H9 (cell line): ENCODE measurements around the gene TP53INP2. TPM values are rescaled to one million over a fixed set of nuclear protein-coding genes. Genes with fewer than 3 reads are reported as not detected.

ENCODE experiments used
- DNase-seq: peaks from one replicate; pipeline ENCODE4 v3.0.0-alpha.2; 2017
- H2AFZ ChIP-seq: one replicate; pipeline ENCODE4 v1.6.1; 2013; ENCODE audit warnings: mild to moderate bottlenecking, low read length, control low read depth, moderate library complexity
- H2AK5ac ChIP-seq: 2 replicates; pipeline ENCODE4 v1.6.1; 2013; ENCODE audit warnings: low read length, control low read depth, mixed read lengths; ENCODE audit not compliant: insufficient read length
- H2BK120ac ChIP-seq: one replicate; pipeline ENCODE4 v1.6.1; 2013; ENCODE audit warnings: low read depth, mild to moderate bottlenecking, low read length, control low read depth, inconsistent platforms; ENCODE audit not compliant: poor library complexity, severe bottlenecking
- H2BK12ac ChIP-seq: 2 replicates; pipeline ENCODE4 v1.6.1; 2013; ENCODE audit warnings: low read length, control low read depth, mixed read lengths, low read depth; ENCODE audit not compliant: insufficient read length
- H2BK15ac ChIP-seq: 2 replicates; pipeline ENCODE4 v1.6.1; 2013; ENCODE audit warnings: low read depth, low read length, control low read depth
- H2BK20ac ChIP-seq: one replicate; pipeline ENCODE4 v1.6.1; 2013; ENCODE audit warnings: low read depth, mild to moderate bottlenecking, low read length, control low read depth, inconsistent platforms; ENCODE audit not compliant: poor library complexity, severe bottlenecking
- H2BK5ac ChIP-seq: 2 replicates; pipeline ENCODE4 v1.6.1; 2013; ENCODE audit warnings: low read length, control low read depth, mixed read lengths; ENCODE audit not compliant: insufficient read length
- H3K14ac ChIP-seq: 2 replicates; pipeline ENCODE4 v1.6.1; 2013; ENCODE audit warnings: low read length, control low read depth; ENCODE audit not compliant: insufficient read depth
- H3K18ac ChIP-seq: 2 replicates; pipeline ENCODE4 v1.6.1; 2013; ENCODE audit warnings: low read depth, mild to moderate bottlenecking, mixed read lengths, low read length, control low read depth; ENCODE audit not compliant: insufficient read length
- H3K23ac ChIP-seq: 2 replicates; pipeline ENCODE4 v1.6.1; 2013; ENCODE audit warnings: low read length, control low read depth, mixed read lengths, low read depth; ENCODE audit not compliant: insufficient read length
- H3K23me2 ChIP-seq: 2 replicates; pipeline ENCODE4 v1.6.1; 2013; ENCODE audit warnings: low read depth, mild to moderate bottlenecking, mixed read lengths, low read length, control low read depth; ENCODE audit not compliant: insufficient read length, poor library complexity, severe bottlenecking
- H3K27ac ChIP-seq: 2 replicates; pipeline ENCODE4 v1.5.1; 2013; ENCODE audit warnings: low read length, control low read depth, mixed read lengths, low read depth; ENCODE audit not compliant: insufficient read length
- H3K27me3 ChIP-seq: 2 replicates; pipeline ENCODE4 v1.6.1; 2013; ENCODE audit warnings: low read length, control low read depth, inconsistent platforms; ENCODE audit not compliant: insufficient read depth
- H3K4ac ChIP-seq: 2 replicates; pipeline ENCODE4 v1.6.1; 2013; ENCODE audit warnings: low read depth, mild to moderate bottlenecking, control low read depth, inconsistent platforms, low read length, moderate library complexity
- H3K4me1 ChIP-seq: 2 replicates; pipeline ENCODE4 v1.6.1; 2013; ENCODE audit warnings: low read length, control low read depth, inconsistent platforms; ENCODE audit not compliant: insufficient read depth
- H3K4me2 ChIP-seq: 2 replicates; pipeline ENCODE4 v1.6.1; 2013; ENCODE audit warnings: low read length, control low read depth, mixed read lengths; ENCODE audit not compliant: insufficient read length, insufficient read depth
- H3K56ac ChIP-seq: 2 replicates; pipeline ENCODE4 v1.6.1; 2013; ENCODE audit warnings: low read depth, mild to moderate bottlenecking, mixed read lengths, low read length, control low read depth; ENCODE audit not compliant: insufficient read length
- H3K79me1 ChIP-seq: 2 replicates; pipeline ENCODE4 v1.6.1; 2013; ENCODE audit warnings: low read depth, mild to moderate bottlenecking, moderate library complexity, low read length, control low read depth, inconsistent platforms; ENCODE audit not compliant: insufficient read depth, poor library complexity, severe bottlenecking
- H3K79me2 ChIP-seq: 2 replicates; pipeline ENCODE4 v1.6.1; 2013; ENCODE audit warnings: low read length, control low read depth, inconsistent platforms; ENCODE audit not compliant: insufficient read depth
- H3K9ac ChIP-seq: 2 replicates; pipeline ENCODE4 v1.6.1; 2013; ENCODE audit warnings: low read length, control low read depth, mixed read lengths; ENCODE audit not compliant: insufficient read length; ENCODE audit errors: extremely low read depth
- H3K9me3 ChIP-seq: one replicate; pipeline ENCODE4 v1.6.1; 2013; ENCODE audit warnings: low read depth, low read length, inconsistent platforms; ENCODE audit not compliant: control insufficient read depth
- H3T11ph ChIP-seq: one replicate; pipeline ENCODE4 v1.6.1; 2013; ENCODE audit warnings: mild to moderate bottlenecking, low read length, control low read depth, inconsistent platforms
- H4K20me1 ChIP-seq: one replicate; pipeline ENCODE4 v1.6.1; 2013; ENCODE audit not compliant: control insufficient read depth, insufficient read length, insufficient read depth
- H4K5ac ChIP-seq: 2 replicates; pipeline ENCODE4 v1.6.1; 2013; ENCODE audit warnings: low read depth, mild to moderate bottlenecking, mixed read lengths, low read length, control low read depth; ENCODE audit not compliant: insufficient read length
- H4K8ac ChIP-seq: replicated peaks from 2 replicates; pipeline ENCODE4 v1.6.1; 2013; ENCODE audit warnings: low read length, control low read depth, mixed read lengths, low read depth; ENCODE audit not compliant: insufficient read length
- H4K91ac ChIP-seq: 2 replicates; pipeline ENCODE4 v1.6.1; 2013; ENCODE audit warnings: low read depth, mild to moderate bottlenecking, moderate library complexity, mixed read lengths, low read length, control low read depth; ENCODE audit not compliant: insufficient read length
- H3K27ac Mint-ChIP-seq, 3 experiments: 2 replicates in 2 of 3; 3 replicates in 1 of 3; pipeline ENCODE4 v1.8.0; 2020 to 2021; ENCODE audit warnings: mixed read lengths in 3 of 3, mild to moderate bottlenecking in 1 of 3, moderate library complexity in 1 of 3
- H3K27me3 Mint-ChIP-seq: 2 replicates; pipeline ENCODE4 v1.8.0; 2021; ENCODE audit warnings: low read depth, mild to moderate bottlenecking, moderate library complexity, mixed read lengths
- H3K36me3 Mint-ChIP-seq, 3 experiments: 2 replicates in 2 of 3; 3 replicates in 1 of 3; pipeline ENCODE4 v1.8.0; 2020 to 2021; ENCODE audit warnings: low read depth in 3 of 3, mixed read lengths in 3 of 3; ENCODE audit not compliant: insufficient read depth in 1 of 3
- H3K4me1 Mint-ChIP-seq, 2 experiments: 2 replicates each; pipeline ENCODE4 v1.8.0; 2020; ENCODE audit warnings: mixed read lengths in 2 of 2
- H3K4me3 Mint-ChIP-seq, 2 experiments: 2 replicates in 1 of 2; 3 replicates in 1 of 2; pipeline ENCODE4 v1.8.0; 2020 to 2021; ENCODE audit warnings: mild to moderate bottlenecking in 2 of 2, mixed read lengths in 2 of 2, moderate library complexity in 1 of 2
- H3K9me3 Mint-ChIP-seq, 2 experiments: 2 replicates in 1 of 2; 3 replicates in 1 of 2; pipeline ENCODE4 v1.8.0; 2020; ENCODE audit warnings: mild to moderate bottlenecking in 2 of 2, mixed read lengths in 2 of 2, moderate library complexity in 1 of 2
- CTCF ChIP-seq: fragments of 200-600 bp; sonication (generic); conservative IDR thresholded peaks from 3 replicates; pipeline ENCODE4 v1.8.0; 2021; ENCODE audit warnings: antibody characterized with exemption, mild to moderate bottlenecking
- whole genome bisulfite sequencing: extraction: QIAGEN DNeasy Blood & Tissue Kit; methylation state at CpG from one replicate; pipeline ENCODE4 v1.1.7; 2013; ENCODE audit warnings: missing lambda C conversion rate, low lambda C conversion rate, mixed read lengths; ENCODE audit not compliant: insufficient read length; ENCODE audit errors: extremely low coverage; 5-methylcytosine and 5-hydroxymethylcytosine counted together
- total RNA-seq: library from RNA; stranded (reverse); gene quantifications from 2 replicates; pipeline ENCODE4 v1.2.1, GENCODE V29; 2021

TP53INP2 gene
- total RNA-seq, 1 experiment from 2014 or later: 8.0 TPM

GRCh38 chr20:34703061-34703423 lies 1.1 kb upstream of the TP53INP2 start:
- H4K91ac ChIP-seq: no peak overlapping the region

More at GRCh38 chr20:34703061-34703423, 1.1 kb upstream of the TP53INP2 start:
- H4K8ac ChIP-seq: no peak overlapping the region
- H3K9me3 ChIP-seq: no peaks in the 10 kb centered on the region
- no peak overlapping the region for H2BK120ac ChIP-seq
- no peak overlapping the region for H2AK5ac ChIP-seq
- H3T11ph ChIP-seq: no peak overlapping the region
- H3K27ac ChIP-seq: no peak overlapping the region
- TF ChIP-seq CTCF: no peak
- H4K5ac ChIP-seq: no peak overlapping the region
- H2BK12ac ChIP-seq: no peak overlapping the region
- no peak overlapping the region for H2AFZ ChIP-seq
- no peaks in the 10 kb centered on the region for H3K79me2 ChIP-seq
- H3K9me3 Mint-ChIP-seq: no peaks in the 10 kb centered on the region
- no peak overlapping the region for H3K4ac ChIP-seq
- no peak for DNase-seq
- H3K4me3 Mint-ChIP-seq: peak overlapping the region; percentile 91 to 97
- peaks cover 10% of the 10 kb centered on the region for H3K23me2 ChIP-seq
- no peak overlapping the region for H2BK20ac ChIP-seq
- peak overlapping the region; percentile 75 for H3K4me2 ChIP-seq
- H3K27ac Mint-ChIP-seq: no peak overlapping the region; a peak in 1 of 7 replicates
- no peaks in the 10 kb centered on the region for H4K20me1 ChIP-seq
- H3K4me1 ChIP-seq: no peaks in the 10 kb centered on the region
- H3K56ac ChIP-seq: no peak overlapping the region
- H3K27me3 Mint-ChIP-seq: peaks cover 49% of the 10 kb centered on the region
- H3K27me3 ChIP-seq: peaks cover 6% of the 10 kb centered on the region; the same call in 1 of the 2 replicates
- no peaks in the 10 kb centered on the region for H3K36me3 Mint-ChIP-seq
- peaks cover 18 to 23% of the 10 kb centered on the region in 2 experiments; a peak in 3 of 4 replicates for H3K4me1 Mint-ChIP-seq
- no CpG with 5 or more reads among the region's 3 CpGs for WGBS
- H2BK15ac ChIP-seq: no peak overlapping the region
- H3K9ac ChIP-seq: no peak overlapping the region
- H3K14ac ChIP-seq: no peak overlapping the region
- H2BK5ac ChIP-seq: no peak overlapping the region
- H3K23ac ChIP-seq: no peak overlapping the region
- H3K79me1 ChIP-seq: no peaks in the 10 kb centered on the region
- no peak overlapping the region for H3K18ac ChIP-seq
